Psoas muscle (tissue), 8 donors: ENCODE results near the gene SHANK1. TPM values are rescaled to one million over a fixed set of nuclear protein-coding genes. Genes with fewer than 3 reads are reported as not detected.

Experiments used
- ATAC-seq, 4 donors: fragments of 200-7000 bp; cut with Tn5 transposase; one replicate each; pipeline ENCODE4 v1.9.1; 2020; ENCODE audit warnings: moderate library complexity in 3 of 4, mild to moderate bottlenecking in 2 of 4
- DNase-seq, 2 donors: peaks; one replicate each; pipeline ENCODE4 v3.0.0-alpha.2; 2020
- H3K27ac ChIP-seq: fragments of 200-600 bp; one replicate; pipeline ENCODE4 v1.8.0; 2022
- H3K27me3 ChIP-seq, 3 donors: fragments of 200-600 bp in 1 of 3; one replicate each; pipeline versions ENCODE4 v1.6.1 to v1.8.0; 2013 to 2022; ENCODE audit warnings: low read length in 2 of 3, mild to moderate bottlenecking in 2 of 3, moderate library complexity in 1 of 3; ENCODE audit not compliant: insufficient read depth in 3 of 3
- H3K36me3 ChIP-seq, 2 donors: fragments of 200-600 bp in 1 of 2; one replicate each; pipeline versions ENCODE4 v1.6.1 to v1.8.0; 2013 to 2022; ENCODE audit warnings: low read depth in 1 of 2, mild to moderate bottlenecking in 1 of 2, moderate library complexity in 1 of 2; ENCODE audit not compliant: insufficient read depth in 1 of 2
- H3K4me1 ChIP-seq: fragments of 200-600 bp; one replicate; pipeline ENCODE4 v1.8.0; 2022
- H3K4me3 ChIP-seq: fragments of 200-600 bp; one replicate; pipeline ENCODE4 v1.8.0; 2022; ENCODE audit warnings: mild to moderate bottlenecking
- H3K9me3 ChIP-seq: fragments of 200-600 bp; one replicate; pipeline ENCODE4 v1.8.0; 2022
- WGBS, 3 donors: extraction: QIAGEN DNeasy Blood & Tissue Kit; methylation state at CpG; one replicate each; pipeline versions ENCODE4 v1.1.6 to v1.1.7; 2013; 5-methylcytosine and 5-hydroxymethylcytosine counted together
- intact Hi-C, 2 donors: fragments of 100-400 bp; cut with DNase I; formaldehyde crosslinking; loops; one replicate each; pipeline versions ENCODE4 v1.11.0 to v1.14.2; 2022
- polyA plus RNA-seq, 3 donors: library from polyadenylated mRNA; stranded (reverse); fragments of 200-250 nt; gene quantifications; one replicate each; pipeline ENCODE4 v1.2.3, GENCODE V29; 2013
- total RNA-seq, 4 donors: library from RNA; stranded (reverse); fragmentation: NEBNext Ultra II Directional in 2 of 4; extraction: Animal tissue kit (Norgen Biotek cat#: 25700) in 2 of 4; gene quantifications; one replicate each; pipeline versions ENCODE4 v1.2.1 to v1.2.4, GENCODE V29; 2021 to 2023
- TF ChIP-seq, protein P1 (sequence below): fragments of 200-600 bp; IDR thresholded peaks from one replicate; pipeline ENCODE4 v1.8.0; 2022; ENCODE audit warnings: antibody characterized with exemption
- donor health status: healthy with polysubstance abuse.
- donor health status: DM: no; HTN: no; CAD: no; lungs with moderate emphysema.
- donor health status: Bipolar disorder and iron deficiency.
- donor health status: healthy.
- donor health status: DM: yes; HTN: yes; CAD: no.
- donor health status: DM: no; HTN: no; CAD: no.
- donor health status: DM: no; HTN: no; CAD: no.
- donor health status: DM: yes; HTN: yes; CAD: no.

Gene SHANK1
- total and polyA plus RNA-seq, 7 donors, result 0.14 to 1.3 (median 0.39) TPM; not detected in 2

DNA sequence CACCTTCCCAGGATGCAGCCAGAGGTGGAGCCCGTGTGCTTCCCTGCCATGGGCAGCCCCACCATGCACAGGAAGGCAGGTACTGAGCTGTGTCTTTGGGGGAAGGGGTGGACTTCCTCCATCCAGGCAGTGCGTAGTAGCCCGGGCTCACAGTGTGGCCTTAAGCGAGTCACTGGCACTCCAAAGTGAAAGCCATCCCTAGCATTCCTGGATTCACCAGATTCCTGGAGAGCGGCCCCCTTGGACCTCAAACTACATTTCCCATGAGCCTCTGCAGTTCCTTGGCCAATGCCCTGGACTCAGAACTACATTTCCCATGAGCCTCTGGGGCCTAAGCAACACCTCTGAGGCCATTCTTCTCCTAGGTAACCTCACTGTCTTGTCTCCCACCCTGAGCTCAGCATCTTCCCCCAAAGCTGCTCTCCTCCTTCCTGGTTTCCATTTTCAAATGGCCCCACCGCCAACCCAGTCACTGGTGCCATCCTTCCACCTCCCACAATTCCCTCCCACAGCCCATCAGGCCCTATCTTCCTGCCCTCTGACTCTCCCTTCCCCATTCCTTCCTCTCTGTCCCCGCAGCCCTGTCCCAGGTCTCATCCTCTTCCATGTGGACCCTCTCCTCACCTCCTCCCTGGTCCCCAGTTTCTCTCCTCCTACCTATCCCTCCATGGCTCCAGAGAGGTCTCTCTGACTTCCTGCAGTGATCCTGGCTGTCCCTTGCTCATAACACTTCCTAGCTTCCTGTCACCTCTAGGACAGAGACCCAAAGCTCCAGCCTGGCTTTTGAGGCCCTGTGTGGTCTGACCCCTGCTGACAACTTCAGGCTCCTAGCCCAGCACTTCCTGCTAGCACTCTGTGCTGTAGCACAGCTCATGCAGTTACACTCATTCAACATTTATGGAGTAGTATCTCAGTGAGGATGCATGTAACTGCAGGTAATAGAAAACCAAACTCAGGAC, 69.9 kb downstream of the SHANK1 start, which contains the start of gene C19orf81:
TSS of gene C19orf81 (plus strand) at position 13 of the 959 bp plus-strand sequence. CDS start at position 13, 0 bp downstream.
- peaks cover 0 to 41% (median 2%) of the 10 kb centered on the region in 3 donors for H3K27me3 ChIP-seq
- TF ChIP-seq, protein P1, sequence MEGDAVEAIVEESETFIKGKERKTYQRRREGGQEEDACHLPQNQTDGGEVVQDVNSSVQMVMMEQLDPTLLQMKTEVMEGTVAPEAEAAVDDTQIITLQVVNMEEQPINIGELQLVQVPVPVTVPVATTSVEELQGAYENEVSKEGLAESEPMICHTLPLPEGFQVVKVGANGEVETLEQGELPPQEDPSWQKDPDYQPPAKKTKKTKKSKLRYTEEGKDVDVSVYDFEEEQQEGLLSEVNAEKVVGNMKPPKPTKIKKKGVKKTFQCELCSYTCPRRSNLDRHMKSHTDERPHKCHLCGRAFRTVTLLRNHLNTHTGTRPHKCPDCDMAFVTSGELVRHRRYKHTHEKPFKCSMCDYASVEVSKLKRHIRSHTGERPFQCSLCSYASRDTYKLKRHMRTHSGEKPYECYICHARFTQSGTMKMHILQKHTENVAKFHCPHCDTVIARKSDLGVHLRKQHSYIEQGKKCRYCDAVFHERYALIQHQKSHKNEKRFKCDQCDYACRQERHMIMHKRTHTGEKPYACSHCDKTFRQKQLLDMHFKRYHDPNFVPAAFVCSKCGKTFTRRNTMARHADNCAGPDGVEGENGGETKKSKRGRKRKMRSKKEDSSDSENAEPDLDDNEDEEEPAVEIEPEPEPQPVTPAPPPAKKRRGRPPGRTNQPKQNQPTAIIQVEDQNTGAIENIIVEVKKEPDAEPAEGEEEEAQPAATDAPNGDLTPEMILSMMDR, result no peak
- ATAC-seq, result no peak
- no peaks in the 10 kb centered on the region for H3K9me3 ChIP-seq
- no peak within 1 kb of the TSS for H3K4me3 ChIP-seq
- no peaks in the 10 kb centered on the region for H3K36me3 ChIP-seq
- DNase-seq, result no peak
- intact Hi-C loops, result no loop called here
- 17 to 24% (median 24%) methylated on average over 7 of the region's 7 CpGs for WGBS, 3 donors
- no peak within 1 kb of the TSS for H3K27ac ChIP-seq
- H3K4me1 ChIP-seq, result no peaks in the 10 kb centered on the region

DNA sequence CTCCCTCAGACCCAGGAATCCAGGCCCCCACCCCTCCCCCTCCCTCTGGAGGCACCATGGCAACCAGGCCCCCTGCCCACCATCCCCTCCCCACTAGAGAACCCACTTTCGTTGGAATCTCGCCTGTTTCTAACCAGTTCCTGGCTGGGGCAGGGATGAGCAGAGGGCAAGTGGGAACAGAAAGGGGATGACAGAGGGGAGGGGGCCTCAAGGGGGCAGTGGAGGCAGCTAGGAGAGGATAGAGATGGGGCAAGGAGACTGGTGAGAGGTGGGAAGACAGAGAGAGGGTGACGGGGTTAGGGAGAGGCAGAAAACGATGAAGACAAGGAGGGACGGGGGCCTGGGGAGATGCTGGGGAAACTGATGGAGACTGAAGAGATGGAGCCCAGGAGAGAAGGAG, 70.9 kb downstream of the SHANK1 start:
- 39 to 46% (median 42%) methylated on average over 5 of the region's 5 CpGs for WGBS, 3 donors
- no peak for DNase-seq
- TF ChIP-seq, protein P1, result no peak
- Histone ChIP-seq H3K27me3 (peaks cover 0 to 51% (median 2%) of the 10 kb centered on the region in 3 donors), H3K9me3 (no peaks in the 10 kb centered on the region), H3K27ac (no peak overlapping the region), H3K4me3 (no peak overlapping the region), H3K4me1 (no peaks in the 10 kb centered on the region), H3K36me3 (no peaks in the 10 kb centered on the region)
- intact Hi-C loops, result no loop called here
- ATAC-seq, result no peak

DNA sequence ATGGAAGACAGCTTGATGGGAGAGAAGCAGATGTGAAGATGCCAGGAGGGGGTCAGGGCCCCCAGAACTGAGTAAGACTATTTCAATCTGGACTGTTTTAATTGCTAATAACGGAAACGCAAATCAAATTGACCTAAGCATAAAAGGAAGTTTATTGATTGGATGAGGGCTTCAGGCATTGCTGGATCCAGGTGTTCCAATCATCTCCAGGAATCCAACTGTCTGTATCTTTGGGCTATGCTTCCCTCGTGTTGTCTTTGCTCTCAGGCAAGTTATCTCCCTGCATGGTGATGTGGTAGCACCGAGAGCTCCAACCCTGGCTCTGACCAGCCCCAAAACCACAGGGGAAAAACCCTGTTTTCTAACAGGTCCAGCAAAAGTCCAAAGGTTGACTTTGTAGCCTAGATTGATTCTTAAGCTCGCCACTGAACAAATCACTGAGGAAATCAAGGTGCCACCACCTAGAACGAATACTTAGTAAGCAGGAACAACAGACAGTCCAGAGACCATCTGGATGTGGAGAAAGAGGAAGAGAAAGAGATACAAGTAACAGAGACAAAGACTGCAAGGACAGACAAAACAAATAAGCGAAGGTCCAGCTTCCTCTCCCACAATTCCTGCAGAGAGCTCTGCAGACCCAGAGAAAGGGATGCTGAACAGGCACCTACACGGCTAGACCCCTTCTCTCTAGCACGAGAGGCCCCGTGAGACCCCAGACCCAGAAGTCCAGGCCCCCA, 71.6 kb downstream of the SHANK1 start:
- H3K27me3 ChIP-seq, result peaks cover 0 to 48% (median 2%) of the 10 kb centered on the region in 3 donors
- ATAC-seq, result no peak
- 62 to 68% (median 66%) methylated on average over 10 of the region's 10 CpGs for WGBS, 3 donors
- no peaks in the 10 kb centered on the region for H3K4me1 ChIP-seq
- no peak overlapping the region for H3K27ac ChIP-seq
- no peak overlapping the region for H3K4me3 ChIP-seq
- H3K9me3 ChIP-seq, result no peaks in the 10 kb centered on the region
- intact Hi-C loops, result no loop called here
- DNase-seq, result no peak
- no peaks in the 10 kb centered on the region for H3K36me3 ChIP-seq
- TF ChIP-seq, protein P1, result no peak

DNA sequence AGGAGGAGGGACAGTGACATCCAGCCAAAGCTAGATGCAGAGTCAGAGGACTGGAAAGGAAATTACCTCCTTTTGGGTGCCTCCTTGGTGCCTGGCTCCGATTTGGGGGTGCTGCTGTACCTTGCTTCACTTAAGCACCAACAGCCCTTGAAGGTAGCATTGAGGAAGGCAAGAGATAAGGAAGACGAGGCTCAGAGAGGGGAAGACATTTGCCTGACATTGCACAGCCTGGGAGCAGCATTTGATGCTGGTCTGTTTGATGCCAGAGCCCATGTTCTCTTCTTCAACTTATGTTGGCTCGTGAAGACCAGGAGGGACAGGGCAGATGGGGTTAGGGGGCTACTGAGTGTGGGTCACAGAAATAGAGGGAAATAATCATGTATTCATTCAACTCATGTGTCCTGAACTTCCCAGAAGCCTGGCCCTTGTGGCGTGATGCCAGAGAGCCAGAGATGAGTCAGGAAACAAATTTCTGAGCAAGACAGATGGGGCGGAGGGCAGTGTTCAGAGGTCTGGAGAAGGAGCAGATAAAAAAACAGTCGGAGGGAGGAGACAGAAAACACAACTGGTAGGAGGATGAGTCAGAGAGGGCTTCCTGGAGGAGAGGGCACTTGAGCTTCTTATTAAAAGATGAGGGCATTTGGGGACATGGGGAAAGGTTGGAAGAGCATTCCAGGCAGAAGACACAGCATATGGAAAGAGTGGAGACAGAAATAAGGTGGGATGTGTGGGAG, 73.4 kb downstream of the SHANK1 start:
- H3K27ac ChIP-seq, result no peak overlapping the region
- H3K4me1 ChIP-seq, result no peaks in the 10 kb centered on the region
- no peaks in the 10 kb centered on the region for H3K36me3 ChIP-seq
- intact Hi-C loops, result no loop called here
- WGBS, 3 donors, result 35 to 53% (median 42%) methylated on average over 6 of the region's 6 CpGs
- ATAC-seq (no peak), DNase-seq (no peak)
- peaks cover 0 to 37% (median 2%) of the 10 kb centered on the region in 3 donors for H3K27me3 ChIP-seq
- TF ChIP-seq, protein P1, result no peak
- H3K4me3 ChIP-seq, result no peak overlapping the region
- H3K9me3 ChIP-seq, result no peaks in the 10 kb centered on the region
